ENCODE measurements around the gene STRBP.

- TF ChIP-seq ZNF436 (CRISPR knock-in tag; IDR thresholded peaks at IDR 0.05) (no peak), JUN (IDR thresholded peaks at IDR 0.05; ENCODE audit: borderline replicate concordance, low read depth, low read length) (no peak), JUN (CRISPR knock-in tag; IDR thresholded peaks at IDR 0.05; ENCODE audit: borderline replicate concordance) (no peak), CEBPZ (IDR thresholded peaks at IDR 0.05; ENCODE audit: borderline replicate concordance, low read depth, low read length) (no peak), NR2C2 (CRISPR knock-in tag; IDR thresholded peaks at IDR 0.05) (no peak), NR2C2 (tag; IDR thresholded peaks at IDR 0.05) (no peak)
Measured at GRCh38 chr9:123218831-123219230, 49.6 kb downstream of the STRBP start.

All from K562 (cell line).